Measurements from ENCODE around the gene TBRG4.

The TBRG4 gene

DNA sequence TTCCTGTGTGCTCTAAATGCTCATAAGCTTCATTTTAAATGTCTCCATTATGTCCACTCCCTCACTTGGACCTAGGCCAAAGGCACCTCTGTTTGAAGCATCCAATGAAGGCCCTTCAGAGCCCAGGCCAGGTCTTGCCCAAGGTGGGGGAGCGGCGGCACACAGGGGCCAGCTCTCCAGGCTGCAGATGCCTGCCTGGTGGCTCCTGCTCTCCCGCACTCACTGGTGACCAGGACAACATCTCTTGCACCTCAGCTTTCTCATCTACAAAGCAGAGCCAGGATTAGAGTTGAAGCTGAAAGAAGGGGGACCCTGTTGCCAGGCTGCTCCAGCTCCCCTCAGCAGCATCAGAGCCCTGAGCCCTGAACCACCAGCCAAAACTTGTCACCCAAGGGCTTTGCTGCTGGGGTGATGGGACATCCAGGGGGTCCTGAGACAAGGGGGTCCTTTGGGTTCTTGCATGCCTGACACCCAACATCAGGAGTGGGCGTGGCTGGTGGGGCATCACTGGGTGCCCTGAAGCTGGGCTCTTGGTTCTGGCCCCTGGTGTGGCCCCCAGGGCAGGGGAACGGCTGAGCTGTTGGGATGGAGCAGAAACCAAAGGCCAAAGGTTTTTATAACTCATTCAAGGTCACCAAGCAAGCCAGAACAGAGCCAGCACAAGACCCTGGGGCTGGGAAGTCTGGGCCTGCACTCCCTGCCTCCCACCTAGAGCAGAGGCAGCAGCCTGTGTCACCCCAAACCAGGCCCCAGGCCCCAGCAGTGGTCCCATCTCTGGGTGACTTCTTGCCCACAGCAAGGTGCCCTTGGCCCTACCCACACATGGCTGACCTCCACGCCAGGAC is 24.0 kb downstream of the TBRG4 start:
- DNase-seq: no peak

DNA sequence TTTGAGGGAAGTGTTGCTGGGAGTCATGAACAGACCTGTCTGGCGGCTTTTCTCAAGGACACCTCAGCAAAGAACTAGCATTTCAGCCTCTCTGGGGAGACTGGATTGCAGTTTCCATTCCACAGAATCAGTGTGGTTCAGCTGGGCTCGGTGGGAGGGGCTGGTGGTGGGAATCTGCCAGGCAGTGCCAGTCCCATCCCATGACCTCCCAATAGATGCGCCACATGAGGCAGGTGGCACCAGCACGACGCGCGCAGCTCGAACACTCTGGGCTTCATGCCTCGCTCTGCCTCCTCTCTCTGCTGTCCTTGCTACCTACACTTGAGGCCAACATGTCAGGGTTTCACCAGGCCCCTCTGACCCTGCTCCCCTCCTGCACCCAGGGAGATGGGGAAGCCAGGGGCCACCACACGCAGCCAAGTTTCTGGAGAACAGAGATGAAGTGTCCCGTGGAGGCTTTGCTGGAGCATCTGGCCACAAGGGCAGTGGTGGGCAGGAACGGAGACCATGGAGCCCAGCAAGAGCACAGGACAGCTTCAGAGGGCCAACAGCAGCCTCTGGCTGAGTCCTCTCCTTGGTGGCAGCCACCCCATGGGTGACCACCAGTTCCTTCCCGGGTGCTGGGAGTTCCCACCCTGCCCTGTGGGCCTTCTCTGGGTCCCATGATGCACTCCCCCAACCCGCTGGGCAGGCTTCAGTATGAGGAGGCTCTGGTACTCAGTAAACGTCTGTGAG is 25.0 kb downstream of the TBRG4 start:
- DNase-seq: no peak

DNA sequence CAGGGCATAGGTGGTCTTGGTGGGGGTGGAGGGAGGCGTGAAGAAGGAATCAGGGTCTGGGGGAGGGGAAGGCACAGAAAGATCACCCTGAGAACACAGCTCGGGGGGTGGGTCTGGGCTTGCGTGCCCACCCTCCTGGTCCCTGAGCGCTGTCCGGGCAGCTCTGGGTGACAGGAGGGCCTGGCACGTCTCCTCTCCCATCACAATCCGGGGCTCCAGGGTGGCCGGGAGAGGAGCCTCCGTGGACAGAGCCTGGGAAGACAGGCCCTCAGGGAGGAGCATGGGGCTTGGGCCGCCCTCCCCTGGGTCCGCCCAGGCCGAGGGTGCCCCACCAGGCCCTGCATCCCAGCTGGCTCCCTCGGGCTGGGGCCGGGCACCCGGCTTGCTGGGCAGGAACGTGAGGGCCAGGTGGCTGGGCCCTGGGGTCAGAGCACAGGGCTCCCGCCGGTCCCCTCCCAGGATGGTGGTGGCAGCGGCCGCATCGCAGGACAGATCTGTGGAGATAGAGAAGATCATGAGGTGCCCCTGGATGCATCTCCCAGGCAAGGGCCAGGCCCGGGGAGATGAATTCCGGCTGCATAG is 25.8 kb downstream of the TBRG4 start:
- no peak for DNase-seq

DNA sequence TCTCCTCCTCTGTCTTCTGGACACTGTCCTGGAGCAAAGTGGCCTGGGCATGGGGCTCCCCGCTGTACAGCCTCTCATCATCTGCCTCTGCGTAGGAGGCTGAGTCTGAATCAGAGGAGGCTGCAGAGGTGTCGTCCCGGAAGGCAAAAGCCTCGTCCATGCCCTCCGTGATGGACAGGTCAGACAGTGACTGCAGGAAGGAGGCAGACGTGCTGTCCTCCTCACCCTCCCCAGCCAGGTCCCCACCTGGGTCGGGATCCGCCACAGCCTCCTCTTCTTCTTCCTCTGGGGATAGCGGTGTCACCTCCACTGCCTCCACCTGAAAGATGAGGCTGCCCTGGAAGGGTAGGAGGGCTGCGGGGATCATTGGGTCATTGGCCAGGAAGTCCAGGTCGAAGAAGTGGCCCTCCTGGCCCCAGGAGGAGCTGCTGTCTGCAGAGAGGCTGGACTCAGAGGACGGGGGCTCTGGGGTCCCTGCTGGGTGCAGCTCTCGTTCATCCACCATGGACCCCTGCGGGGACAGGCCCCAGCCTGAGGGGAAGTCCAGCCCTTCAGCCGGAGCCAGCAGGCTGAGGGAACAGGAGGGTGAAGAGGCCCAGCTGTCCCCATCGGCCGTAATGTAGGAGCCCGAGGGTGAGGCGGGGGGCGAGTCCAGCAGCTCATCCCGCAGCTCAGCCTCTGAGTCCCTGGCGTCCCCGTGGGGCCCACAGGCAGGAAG is 26.4 kb downstream of the TBRG4 start:
- DNase-seq: no peak

DNA sequence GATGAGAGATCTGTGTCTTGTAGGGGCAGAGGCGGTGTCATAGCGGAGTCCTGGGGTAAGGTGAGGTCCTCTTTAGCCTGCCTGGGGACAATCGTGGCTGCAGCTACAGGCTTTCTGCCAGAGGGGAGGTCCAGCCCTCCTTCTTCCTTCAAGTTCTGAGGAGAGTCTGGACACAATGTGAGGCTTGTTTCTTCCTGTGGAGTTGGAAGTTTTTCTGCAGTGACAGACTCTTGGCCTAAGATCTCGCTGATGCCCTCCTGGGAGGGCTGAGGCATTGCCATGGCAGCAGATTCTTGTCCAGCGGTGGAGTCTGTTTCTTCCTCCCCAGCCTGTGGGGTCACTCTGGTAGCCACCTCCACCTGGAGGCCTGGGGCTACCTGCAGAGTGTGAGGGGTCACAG is 27.2 kb downstream of the TBRG4 start:
- DNase-seq: no peak

DNA sequence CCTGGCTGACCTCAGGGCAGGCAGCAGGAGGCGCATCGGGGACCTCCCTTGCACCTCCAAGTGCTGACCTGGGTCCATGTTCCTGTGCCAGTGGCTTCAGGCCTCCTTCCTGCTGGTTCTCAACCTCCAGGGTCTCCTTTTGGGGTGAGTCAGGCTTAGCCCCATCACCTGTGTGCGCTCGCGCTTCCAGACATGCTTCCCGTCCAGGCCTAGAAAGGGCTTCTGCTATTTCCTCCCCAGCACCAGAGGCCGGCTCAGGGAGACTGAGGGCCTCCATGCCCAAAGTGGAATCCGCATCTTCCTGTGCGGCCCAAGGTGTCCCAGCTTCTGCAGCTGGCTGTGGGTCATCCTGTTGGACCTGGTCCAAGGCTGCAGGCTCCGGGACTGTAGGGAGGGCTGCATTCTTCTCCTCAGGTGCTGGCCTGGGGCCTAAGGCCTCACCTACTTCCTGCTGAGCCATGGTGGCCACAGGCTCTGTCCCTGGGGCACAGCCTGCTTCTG is 28.6 kb downstream of the TBRG4 start:
- no peak for DNase-seq

DNA sequence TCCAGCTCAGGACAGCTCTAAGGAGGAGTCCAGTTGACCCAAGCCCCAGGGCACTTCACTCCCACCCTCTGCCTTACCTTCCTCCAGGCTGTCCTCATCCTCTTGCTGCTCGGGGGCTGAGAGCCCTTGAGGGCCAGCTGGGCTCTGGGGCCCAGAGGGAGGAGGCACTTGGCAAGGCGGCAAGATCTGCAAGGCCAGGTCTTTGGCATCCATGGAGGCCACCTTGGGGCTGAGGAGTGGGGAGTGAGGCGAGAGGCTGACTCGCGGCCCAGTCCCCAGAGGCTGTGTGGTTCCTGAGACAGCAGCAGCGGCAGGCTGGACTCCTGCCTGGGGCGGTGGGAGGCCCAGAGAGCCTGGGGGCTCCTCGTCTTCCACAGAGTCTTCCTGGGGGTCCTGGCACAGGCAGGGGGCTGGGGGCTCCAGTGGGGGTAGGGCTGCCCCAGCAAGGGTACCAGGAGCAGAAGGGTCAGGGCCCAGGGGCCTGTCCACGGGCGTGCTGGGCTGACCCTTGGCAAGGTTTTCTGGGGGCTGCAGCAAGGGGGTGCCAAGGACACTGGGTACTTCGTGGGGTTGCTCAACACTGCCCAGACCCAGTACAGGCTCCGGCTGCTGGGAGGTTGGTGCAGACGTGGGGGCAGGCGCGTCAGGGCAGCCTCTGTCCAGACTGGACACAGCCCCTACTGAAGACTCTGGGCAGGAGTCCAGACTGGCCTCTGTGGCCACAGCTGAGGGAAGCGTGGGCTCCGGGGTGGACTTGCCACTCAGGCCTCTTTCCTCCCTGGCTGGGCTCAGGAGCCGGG is 29.3 kb downstream of the TBRG4 start:
- no peak for DNase-seq

DNA sequence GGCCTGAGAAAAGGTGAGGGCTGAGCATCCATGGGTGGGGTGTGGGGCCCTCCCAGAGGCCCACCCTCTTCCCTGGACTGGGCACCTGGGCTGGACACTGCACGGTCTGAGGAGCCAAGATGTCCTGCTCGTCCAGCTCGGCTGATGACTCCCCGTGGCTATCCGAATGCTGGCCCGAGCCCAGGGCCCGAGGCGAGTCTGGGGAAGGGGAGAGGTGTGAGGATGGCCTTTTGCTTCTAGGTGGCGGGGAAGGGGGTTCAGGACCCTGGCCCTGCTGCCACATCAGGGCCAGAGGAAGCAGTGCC is 29.9 kb downstream of the TBRG4 start:
- no peak for DNase-seq

DNA sequence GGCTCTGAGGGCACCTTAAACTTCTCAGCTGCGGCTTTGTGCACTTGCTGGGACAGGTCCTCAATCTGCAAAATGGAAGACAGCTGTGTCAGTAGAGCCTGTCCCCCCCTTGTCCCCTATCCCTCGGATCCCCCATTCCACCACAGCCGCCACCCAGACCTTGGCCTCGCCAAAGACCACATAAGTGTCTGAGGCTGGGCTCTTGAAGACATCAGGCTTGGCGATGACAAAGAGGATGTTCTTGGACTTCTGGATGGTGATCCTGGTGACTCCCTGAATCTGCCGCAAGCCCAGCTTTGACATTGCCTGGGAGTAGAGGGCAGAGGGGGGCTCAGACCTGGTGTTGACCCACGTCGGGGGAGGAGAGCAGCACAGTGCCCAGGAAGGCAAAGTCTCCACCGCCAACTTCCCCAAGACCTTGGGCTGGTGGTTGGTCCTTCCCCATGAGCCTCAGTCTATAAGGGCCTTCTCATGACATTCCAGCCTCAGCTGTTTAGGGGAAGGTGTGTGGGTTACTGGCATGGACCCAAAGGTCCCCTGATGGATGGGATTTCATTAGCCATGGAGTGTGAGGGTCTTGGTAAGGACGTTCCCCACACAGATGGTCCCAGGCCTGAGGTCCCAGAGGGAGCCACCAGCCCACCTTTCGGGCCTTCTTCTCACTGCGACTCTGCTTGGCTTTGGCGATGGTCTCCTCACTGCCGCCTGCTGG is 30.4 kb downstream of the TBRG4 start:
- DNase-seq: no peak

DNA sequence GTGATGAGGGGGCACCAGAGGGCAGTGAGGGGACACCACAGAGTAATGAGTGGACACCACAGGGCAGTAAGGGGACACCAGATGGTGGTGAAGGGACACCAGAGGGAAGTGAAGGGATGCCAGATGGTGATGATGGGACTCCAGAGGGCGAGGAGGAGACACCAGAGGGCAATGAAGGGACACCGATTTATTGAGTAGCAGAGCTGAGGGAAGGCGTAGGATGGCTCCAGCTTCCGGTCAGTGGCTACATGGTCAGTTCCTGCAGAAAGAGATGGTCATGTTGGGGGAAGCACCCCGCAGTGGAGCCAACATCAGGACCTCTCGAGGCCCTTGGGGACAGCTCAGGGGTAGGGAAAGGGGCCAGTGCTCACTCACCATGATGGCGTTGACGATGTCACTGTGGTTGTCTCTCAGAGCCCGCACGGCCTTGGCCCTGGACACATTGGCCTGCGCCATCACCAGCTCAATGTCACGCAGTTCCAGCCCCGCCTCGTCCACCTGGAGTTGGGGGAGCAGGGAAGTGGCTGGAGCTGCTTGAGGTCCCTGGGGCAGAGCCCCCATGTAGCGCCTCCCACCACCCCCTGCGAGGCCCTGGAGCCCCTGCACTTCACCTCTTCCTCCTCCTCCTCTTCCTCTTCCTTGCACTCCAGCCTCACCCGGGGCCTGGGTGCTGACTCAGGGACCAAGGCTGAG is 31.1 kb downstream of the TBRG4 start:
- no peak for DNase-seq

DNA sequence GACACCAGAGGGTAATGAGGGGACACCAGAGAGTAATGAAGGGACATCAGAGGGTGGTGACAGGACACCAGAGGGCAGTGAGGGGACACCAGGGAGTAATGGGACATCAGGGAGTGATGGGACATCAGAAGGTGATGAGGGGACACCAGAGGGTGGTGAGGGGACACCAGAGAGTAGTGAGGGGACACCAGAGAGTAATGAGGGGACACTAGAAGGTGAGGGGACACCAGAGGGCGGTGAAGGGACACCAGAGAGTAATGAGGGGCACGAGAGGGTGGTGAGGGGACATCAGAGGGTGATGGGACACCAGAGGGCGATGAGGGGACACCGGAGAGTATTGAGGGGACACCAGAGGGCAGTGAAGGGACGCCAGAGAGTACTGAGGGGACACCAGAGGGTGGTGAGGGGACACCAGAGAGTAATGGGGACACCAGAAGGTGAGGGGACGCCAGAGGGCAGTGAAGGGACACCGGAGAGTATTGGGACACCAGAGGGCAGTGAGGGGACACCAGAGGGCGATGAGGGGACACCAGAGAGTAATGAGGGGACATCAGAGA is 33.3 kb downstream of the TBRG4 start:
- no peak for DNase-seq

DNA sequence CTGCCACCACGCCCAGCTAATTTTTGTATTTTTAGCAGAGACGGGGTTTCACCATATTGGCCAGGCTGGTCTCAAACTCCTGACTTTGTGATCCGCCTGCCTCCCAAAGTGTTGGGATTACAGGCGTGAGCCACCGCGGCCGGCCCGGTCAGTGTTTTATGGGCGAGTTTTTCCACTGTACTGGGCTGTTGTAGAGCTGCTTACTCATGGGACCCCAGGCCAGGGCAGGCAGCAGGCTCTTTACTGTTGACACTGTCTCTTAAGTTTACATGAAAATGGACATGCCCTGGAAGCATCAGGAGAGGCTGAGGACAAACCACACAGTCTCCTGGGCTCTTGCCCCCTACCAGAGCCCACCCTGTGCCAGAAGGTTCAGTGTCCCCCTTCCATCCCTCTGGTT is 33.9 kb downstream of the TBRG4 start:
- DNase-seq: no peak

DNA sequence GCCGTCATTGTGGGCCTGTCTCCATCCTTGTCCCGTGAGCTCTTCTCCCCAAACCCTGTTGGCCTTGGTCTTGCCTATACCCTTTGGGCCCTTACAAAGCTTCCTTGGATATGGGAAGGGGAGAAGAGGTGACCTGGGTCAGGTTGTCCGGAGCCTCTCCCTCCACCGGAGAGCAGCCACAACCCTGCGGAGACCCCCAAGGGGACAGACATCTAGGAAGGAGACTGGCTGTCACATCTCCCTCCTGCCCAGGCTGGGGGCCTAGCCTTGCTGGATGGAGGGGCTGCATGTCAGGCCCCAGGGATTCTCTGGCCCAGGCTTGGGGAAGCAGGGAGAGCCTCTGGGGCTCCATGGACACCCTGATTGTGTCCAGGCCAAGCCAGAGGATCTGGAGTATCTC is 34.6 kb downstream of the TBRG4 start:
- no peak for DNase-seq

DNA sequence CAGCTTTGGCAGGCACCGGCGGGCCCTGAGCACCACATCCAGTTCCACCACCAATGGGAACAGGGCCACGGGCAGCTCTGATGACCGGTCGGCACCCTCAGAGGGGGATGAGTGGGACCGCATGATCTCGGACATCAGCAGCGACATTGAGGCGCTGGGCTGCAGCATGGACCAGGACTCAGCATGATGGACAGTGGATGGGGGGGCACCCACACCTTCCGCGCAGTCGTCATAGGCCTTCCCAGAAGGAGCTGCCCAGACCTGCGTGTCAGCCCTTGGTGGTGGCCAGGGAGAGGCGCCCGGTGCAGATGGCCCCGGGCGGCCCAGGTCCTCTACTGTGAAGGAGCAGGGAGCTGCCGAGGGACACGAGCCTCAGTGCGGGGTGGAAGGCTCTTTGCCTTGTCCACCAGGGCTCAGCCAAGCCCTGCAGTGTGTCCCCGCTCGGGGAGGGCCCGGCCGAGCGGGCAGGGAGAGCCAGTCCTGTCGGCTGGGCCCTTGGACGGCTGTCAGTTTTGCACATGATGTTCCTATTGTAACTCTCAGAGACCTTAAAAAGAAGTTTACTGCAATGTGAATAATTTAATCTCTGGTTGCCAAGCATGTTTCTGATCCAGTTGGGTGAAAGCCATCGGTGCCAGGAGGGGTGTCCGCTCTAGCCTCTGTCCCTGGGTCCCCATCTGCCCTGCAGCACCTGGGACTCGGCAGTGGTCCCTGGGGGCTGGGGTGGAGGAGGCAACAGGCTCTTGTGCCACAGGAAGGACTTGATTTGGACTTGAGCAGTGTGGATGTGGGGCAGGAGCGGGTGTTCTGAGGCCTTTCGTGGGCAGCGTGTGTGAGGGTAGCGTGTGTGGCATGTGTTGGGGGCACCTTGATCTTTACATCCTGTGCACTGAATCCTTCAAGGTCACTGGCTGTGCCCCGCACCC is 35.4 kb downstream of the TBRG4 start:
- no peak for DNase-seq

DNA sequence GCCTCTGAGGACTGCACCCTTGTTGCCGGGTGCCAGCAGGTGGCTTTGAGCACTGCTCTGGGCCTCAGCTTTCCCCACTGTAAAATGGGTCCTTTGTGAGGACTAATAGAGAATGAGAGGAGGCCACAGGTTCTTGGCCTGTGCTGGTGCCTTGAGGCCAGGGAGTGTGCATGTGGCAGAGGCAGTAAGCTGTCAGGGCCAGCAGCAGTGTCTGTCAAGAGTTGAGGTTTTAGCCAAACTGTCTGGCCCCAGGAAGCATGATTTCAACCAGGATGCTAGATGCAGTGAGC is 36.2 kb downstream of the TBRG4 start:
- no peak for DNase-seq

DNA sequence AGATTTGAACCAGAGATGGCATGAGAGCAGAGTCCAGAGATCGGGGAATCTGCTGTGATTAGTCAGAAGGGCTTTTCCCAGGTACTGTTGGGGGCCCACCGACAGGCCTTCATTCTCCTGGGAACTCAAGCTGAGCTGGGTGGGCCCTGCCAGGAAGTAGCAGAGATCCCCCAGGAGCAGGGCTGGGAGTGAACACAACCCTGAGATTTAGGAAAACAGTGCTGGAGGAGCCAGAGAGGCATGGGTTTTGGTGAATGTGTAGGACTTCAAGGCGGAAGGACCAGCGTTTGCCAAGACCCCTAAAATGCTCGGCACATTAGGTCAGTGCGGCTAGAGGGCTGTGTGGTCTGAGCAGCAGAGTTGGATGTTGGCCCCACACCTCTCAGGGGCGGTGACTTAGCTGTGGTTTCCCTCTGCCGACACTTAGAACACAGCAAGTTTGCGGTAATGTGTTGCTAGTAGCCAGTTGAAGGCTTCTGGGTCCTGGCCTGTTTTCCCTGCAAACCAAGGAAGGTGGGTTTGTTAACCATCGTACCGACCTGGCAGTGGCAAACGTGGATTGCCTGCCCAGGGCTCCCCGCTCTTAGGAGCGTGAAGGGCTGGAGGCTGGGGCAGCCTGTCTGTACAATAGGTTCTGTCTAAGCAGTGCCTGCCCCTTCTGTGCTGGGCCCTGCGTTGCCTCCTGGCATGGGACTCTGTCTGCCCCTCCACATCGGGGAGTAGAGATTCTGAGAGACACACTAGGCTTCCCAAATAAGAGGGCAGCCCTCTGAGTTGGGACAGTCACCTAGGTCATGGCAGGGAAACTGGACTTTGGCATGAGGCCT is 36.8 kb downstream of the TBRG4 start:
- no peak for DNase-seq

DNA sequence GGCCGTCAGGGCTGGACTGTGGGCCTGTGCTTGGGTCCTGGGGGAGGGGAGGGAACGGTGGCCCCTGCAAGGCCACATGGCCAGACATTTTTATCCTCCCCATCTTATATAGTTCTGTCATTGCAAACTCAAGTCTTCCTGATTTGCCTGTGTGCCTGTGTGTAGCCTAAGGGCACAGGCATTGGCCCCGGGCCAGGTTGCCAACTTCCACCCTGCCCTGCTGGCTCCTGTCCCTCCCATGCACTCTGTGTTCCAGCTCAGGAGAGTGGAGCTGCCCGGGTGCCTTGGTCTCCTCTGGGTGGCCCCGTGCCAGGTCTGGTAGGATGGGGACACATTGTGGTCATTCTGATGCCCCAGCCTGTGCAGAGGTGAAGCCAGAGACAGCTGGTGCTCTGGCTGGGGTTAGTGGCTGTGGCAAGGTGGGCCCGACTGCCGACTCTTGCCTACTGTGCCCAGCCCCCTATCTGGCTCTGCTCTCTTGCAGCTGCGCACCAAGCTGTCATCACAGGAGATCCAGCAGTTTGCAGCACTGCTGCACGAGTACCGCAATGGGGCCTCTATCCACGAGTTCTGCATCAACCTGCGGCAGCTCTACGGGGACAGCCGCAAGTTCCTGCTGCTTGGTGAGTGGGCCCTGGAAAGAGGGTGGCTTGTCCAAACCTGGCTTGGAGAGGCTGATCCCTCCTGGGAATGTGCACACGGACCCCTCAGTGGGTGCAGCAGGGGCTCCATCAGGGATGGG is 37.5 kb downstream of the TBRG4 start:
- DNase-seq: no peak

DNA sequence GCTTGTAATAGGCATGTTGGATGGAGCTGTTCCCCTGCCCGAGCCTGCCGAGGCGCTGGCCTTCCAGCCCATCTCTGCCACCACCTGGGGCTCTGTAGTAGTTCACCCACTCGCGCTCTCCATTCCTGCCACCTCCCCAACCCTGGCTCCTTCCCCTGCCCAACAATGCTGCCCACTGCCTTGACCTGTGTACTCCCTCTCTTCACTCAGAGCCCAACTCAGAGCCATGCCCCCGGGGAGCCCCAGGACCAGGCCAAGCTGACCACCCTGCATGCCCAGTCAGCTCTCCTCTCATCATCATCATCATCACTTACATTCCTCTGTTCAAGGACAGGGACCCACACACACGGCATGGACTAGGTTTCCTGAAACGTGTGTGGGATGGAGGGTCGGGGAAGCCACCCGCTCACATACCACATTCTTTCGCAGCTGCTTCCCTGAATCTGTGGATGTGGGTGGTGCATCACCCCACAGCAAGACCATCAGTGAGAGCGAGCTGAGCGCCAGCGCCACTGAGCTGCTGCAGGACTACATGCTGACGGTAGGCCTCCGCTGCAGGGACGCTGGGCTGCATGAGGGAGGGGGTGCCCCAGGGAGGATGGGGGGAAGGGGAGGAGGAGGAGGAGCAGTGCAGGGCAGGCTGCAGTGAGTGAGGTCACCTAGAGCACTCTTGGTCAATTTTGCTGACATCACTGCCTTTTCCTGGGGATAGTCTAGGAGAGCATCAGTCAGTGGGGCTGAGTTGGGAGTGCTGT is 38.3 kb downstream of the TBRG4 start:
- DNase-seq: no peak

Data from stimulated activated CD4-positive, alpha-beta T cell treated with anti-CD3 and anti-CD28 coated beads, Interleukin-1b, Interleukin-23, amount 100 ng/mL, for 48 hours (primary cell).